HG02571 (cell line): ENCODE measurements around the gene ASGR2.
"Not testable (repeated sequence)": the region's sequence is repeated elsewhere in the genome, so short reads cannot be mapped to it uniquely, and the experiment has no call there.

Experiments
- ATAC-seq: cut with Tn5 transposase; IDR thresholded peaks from one replicate; pipeline ENCODE4 v1.9.1; 2021; ENCODE audit warnings: mild to moderate bottlenecking, moderate library complexity; ENCODE audit not compliant: unreplicated experiment

The ASGR2 gene

GRCh38 chr17:7126386-7126785 lies 11.8 kb upstream of the ASGR2 start:
- ATAC-seq = not testable (repeated sequence)

DNA sequence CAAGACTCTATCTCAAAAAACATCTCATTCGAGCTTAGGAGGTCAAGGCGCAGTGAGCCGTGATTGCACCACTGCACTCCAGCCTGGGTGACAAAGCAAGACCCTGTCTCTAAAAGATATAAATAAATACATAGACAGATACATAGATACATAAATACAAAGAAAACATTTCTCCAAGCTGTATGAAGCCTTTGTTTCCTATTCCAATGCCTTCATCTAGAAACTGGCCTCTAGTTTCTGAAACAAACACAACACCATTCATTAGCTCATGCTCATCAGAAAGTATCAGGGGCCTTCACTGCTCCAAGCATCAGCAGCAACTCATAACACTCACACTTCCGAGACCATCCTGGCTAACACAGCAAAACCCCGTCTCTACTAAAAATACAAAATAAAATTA lies 10.3 kb upstream of the ASGR2 start:
- no peak for ATAC-seq

DNA sequence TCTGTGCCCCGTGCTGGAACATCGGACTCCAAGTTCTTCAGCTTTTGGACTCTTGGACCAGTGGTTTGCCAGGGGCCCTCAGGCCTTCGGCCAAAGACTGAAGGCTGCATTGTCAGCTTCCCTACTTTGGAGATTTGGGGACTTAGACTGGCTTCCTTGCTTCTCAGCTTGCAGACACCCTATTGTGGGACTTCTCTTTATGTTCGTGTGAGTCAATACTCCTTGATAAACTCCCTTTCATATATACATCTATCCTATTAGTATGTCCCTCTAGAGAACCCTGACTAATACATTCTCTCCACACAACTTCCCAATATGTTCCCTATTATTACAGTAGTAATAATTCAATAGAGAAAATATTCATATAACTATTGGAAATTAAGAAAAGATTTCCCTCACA lies 9.2 kb upstream of the ASGR2 start:
- ATAC-seq = no peak

DNA sequence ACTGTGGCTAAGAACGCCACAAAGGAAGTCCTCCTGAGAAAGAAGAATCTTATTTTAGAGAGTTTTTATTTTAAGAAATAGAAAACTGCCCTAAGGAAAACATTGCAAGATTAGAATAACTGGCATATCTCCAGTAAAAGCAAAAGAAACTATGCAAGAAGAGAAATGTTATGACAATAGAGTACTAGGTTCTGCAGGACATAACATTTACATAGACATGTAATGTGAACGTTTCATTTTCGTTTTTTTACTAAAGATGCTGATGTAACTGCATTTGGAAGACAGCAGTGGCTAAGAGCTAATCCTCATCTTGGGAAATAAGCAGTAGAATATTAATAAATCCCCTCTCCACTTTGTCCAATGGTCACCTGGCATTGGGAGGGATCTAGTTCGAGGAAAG lies 7.8 kb upstream of the ASGR2 start:
- ATAC-seq = no peak

DNA sequence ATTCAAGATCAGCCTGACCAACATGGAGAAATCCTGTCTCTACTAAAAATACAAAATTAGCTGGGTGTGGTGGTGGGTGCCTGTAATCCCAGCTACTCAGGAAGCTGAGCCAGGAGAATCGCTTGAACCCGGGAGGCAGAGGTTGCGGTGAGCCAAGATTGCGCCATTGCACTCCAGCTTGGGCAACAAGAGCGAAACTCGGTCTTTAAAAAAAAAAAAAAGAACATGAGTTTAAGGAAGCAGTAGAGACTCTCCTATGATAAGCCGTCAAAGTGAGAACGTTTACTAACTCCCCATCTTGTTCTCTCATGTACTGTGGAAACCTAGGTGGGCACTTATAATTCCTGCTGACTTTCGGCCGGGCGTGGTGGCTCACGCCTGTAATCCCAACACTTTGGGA lies 6.0 kb upstream of the ASGR2 start:
- not testable (repeated sequence) for ATAC-seq

DNA sequence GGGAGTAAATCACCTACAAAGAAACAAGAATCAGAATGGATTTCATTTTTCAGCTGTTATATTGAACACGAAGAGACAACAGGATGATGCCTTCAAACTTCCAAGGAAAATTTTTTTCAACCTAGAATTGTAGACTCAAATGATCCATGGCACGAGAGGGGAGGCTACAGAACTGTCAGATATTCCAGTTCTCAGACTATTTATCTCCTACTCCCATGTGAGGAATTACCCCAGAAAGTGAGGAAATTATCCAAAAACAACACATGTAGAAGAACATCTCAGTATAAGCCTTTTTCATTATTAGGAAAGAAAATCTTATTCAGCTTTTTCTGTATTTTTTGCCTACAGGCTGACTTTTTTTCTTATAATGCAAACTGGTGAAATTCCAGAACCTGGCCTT lies 5.5 kb upstream of the ASGR2 start:
- no peak for ATAC-seq

DNA sequence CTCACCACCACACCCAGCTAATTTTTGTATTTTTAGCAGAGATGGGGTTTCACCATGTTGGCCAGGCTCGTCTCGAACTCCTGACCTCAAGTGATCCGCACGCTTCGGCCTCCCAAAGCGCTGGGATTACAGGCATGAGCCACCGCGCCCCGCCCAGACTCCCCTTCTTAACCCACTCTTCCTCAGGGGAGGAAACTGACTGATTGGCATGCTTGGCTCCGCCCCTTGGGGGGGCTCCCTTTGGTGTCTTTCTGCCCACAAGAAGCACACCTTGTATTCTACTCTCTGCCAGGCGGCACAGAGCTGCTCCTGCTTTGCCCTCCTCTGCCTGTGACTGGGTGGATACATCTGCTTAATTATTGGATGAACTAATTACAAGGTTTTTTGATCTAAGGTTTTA lies 4.7 kb upstream of the ASGR2 start:
- no peak for ATAC-seq

GRCh38 chr17:7114875-7115614 lies 423 bp upstream of the ASGR2 start:
- no peak for ATAC-seq

- ATAC-seq = no peak
These were observed 1.1 kb downstream of the ASGR2 start for GRCh38 chr17:7113273-7114071.

DNA sequence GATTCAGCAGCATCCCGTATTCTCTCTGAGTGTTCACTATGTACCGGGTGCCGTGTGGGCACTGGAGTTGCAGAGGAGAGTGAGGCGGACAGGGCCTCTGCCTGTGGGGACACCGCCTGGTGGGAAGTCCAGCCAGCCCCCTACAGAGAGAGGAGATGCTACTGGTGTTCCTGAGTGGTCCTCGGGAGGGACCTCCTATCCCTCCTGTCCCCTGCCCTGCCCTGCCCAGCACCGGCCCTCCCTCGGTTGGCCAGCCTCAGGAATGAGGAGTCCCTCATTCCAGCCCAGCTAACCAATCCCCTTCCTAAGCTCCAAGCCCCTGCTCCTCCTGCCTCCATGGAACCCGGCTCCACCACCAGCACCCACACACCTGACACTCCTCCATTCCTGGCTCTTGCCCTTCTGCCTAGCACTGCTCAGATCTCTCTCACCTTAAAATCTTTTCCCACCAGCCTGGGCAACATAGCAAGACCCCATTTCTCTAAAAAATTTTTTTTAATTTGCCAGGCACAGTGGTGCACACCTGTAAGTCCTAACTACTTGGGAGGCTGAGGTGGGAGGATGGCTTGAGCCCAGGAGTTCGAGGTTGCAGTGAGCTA lies 2.0 kb downstream of the ASGR2 start:
- no peak for ATAC-seq

- ATAC-seq = no peak
These were observed 2.7 kb downstream of the ASGR2 start for GRCh38 chr17:7111784-7112509.

GRCh38 chr17:7110617-7111306 lies 3.9 kb downstream of the ASGR2 start:
- ATAC-seq = no peak

GRCh38 chr17:7109461-7110322 lies 4.9 kb downstream of the ASGR2 start:
- ATAC-seq = no peak

DNA sequence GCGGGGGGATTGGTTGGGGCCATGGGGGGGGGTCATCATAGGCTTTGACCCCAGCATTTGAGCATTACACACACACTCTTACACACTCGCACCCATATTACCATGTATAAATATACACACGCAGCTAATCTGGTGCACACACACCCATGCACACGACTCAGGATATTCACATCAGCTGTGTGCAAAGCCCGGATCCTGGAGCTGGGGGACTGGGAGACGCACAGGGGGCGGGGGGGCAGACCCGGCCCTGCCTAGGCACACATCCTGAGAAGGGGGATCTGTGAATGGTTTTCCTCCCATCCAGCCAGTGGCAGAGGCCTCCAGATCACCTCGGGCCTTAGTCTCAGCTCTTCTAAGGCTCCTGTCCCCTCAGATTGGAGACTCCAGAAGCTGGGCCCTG lies 5.6 kb downstream of the ASGR2 start:
- ATAC-seq = no peak

DNA sequence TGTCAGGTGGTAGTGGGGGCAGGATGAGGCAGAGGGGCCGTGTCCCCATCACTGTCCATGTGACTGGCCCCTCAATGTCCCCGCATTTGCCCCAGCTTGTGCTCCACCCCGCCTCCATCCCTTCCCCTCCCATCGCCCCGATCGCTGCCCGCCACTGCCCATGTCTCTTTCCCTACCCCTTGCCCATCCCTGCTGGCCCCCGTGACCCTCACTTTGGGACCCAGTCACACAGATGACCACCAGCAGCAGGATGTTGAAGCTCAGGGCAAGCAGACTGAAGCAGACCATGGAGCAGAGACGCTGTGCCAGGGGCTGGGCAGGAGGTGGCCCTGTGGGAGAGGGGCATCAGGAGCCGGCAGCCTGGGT lies 6.1 kb downstream of the ASGR2 start:
- ATAC-seq = no peak

- ATAC-seq = no peak
These were observed 6.6 kb downstream of the ASGR2 start for GRCh38 chr17:7107795-7108559.

- ATAC-seq = no peak
These were observed 7.4 kb downstream of the ASGR2 start for GRCh38 chr17:7107012-7107754.

DNA sequence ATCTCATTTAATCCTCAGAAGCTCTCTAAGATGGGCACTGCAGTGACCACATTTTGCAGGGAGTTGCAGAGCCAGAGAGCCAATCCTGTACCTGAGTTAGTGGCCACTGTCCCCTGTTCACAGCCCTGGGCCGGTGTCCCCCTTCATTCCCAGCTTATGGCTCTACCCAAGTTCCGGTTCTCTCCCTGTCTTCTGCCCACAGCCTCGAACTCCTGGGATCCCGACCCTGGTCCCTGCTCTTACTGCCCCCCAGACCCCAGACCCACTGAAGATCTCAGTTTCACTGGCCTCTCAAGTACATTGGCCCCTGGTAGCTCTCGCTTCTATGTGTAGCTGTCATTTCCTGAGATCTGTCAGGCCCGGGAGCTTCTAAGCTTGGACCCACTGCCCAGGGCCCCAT lies 12.2 kb downstream of the ASGR2 start:
- no peak for ATAC-seq
